ENCODE measurements around the gene PPM1B.
A peak's percentile ranks its signal among the peaks of the same experiment; 100 is the strongest.
"Not testable (repeated sequence)": the region's sequence is repeated elsewhere in the genome, so short reads cannot be mapped to it uniquely, and the experiment has no call there.

The PPM1B gene

DNA sequence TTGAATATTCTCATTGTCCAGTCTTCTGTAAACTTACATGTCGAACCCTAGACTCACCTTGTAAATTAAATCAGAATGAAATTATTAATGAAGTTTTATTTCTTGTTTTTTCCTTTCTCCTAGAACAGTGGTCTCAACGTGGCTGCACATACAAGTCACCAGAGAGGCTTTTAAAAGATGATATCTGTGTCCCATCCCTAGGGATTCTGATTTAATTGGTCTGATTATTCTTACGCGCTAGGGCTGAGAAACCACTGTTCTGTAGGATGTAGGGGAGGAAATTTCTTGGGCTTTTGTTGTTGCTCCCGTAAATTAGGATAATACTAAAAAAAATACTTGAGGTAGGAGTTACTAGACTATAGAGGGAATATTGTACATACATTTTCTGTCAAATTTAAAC lies 32.1 kb downstream of the PPM1B start:
- DNase-seq (ENCODE audit: low read depth, low spot score), result no peak

DNA sequence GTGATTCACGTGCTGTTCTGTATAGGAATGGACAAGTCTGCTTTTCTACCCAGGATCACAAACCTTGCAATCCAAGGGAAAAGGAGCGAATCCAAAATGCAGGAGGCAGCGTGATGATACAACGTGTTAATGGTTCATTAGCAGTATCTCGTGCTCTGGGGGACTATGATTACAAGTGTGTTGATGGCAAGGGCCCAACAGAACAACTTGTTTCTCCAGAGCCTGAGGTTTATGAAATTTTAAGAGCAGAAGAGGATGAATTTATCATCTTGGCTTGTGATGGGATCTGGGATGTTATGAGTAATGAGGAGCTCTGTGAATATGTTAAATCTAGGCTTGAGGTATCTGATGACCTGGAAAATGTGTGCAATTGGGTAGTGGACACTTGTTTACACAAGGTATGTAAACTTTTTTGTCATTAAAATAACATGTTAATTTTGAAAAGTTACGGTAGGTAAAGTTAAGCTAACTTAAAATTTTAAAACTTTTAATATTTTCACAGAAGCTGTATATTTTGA lies 33.0 kb downstream of the PPM1B start:
- DNase-seq (ENCODE audit: low read depth, low spot score), result no peak

DNA sequence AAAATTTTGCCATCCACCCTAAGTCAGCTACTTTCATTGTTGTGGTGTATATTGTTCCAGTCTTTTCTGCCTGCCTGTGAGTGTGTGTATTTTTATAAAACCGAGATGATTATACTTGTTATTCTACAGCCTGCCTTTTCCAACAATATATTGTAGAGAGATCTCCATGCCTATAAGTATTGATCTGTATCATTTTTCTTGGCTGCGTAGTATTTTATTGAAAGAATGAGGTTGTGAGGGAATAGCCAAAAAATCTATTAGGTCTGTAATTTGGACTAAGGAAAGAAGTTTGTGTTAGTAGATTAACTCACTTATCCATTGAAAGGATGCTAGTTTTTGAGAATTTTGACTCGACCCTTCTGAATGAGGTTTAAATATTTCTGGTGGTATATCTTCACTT lies 34.9 kb downstream of the PPM1B start:
- no peak for DNase-seq (ENCODE audit: low read depth, low spot score)

DNA sequence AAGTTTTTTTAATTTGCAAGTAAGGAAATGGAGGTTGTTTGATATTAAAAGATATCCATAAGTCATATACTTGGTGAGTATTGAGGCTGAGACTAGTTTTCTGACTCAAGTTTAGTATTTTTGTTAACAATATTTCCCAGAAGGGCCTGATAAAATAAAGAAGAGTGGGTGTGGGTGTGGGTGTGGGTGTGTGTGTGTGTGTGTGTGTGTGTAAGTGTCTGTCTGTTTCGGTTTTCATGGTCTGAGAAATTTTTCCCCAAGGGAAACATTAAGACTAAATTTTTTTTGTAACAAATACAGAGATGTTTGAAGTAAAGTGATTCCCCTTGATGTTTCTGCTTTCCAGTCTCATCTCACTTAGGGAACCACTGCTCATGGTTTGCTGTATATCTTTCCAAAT lies 36.5 kb downstream of the PPM1B start:
- no peak for DNase-seq (ENCODE audit: low read depth, low spot score)

DNA sequence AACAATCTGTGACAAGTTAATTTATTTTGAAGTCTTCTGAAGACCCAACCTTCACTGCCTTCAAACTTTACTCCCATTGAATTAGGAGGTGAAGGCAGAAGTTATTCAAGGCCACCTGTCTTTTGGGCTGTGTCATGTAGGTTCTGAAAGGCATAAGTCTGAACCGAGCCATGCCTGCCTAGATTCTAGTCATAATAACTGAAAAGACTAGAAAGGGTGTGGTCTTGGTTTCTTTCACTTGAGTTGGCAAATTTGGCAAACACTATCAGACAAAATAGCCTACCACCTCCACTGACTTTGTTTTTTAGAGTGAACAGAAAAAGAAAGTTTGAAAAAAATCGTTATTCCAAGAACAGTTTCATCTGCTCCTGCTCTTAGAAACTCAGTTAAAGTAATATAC lies 38.4 kb downstream of the PPM1B start:
- DNase-seq (ENCODE audit: low read depth, low spot score), result no peak

DNA sequence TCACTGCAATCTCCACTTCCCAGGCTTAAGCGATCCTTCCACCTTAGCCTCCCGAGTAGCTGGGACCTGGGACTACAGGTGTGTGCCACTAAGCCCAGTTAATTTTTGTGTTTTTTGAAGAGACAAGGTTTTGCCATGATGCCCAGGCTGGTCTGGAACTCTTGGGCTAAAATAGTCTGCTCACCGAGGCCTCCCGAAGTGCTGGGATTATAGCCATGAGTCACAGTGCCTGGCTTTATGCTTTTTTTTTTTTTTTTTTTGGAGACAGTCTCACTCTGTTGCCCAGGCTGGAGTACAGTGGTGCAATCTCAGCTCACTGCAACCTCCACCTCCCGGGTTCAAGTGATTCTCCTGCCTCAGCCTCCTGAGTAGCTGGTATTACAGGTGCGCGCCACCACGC lies 39.0 kb downstream of the PPM1B start:
- DNase-seq (ENCODE audit: low read depth, low spot score), result not testable (repeated sequence)

DNA sequence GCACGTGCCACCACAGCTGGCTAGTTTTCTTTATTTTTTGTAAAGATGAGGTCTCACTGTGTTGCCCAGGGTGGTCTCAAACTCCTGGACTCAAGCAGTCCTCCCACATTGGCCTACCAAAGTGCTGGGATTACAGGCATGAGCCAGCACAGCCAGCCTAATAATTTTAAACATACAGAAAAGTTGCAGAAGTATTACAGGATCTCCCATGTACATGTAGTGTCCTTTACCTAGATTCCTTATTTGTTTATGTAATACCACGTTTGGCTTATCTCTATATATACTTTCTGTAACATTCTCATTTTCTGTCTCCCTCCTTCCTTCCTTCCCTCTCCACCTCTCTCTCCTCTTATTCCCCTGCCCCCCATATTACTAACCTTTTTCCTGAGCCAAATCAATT lies 41.7 kb downstream of the PPM1B start:
- no peak for DNase-seq (ENCODE audit: low read depth, low spot score)

DNA sequence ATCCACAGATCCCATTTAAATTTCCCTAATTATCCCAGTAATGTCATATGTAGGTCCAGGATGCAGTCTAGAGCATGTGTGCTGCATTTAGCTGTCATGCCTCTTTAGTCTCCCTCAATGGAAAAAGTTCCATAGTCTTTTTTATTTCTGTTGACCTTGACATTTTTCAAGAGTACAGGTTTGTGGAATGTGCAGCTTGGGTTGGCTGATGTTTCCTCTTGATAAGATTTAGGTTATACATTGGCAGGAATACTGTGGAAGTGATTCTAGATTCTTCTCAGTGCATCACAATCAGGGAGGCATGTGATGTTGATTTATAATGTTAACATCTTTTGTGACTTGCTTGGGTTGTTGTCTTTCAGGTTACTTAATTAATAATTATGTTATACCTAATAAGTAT lies 42.5 kb downstream of the PPM1B start:
- no peak for DNase-seq (ENCODE audit: low read depth, low spot score)

DNA sequence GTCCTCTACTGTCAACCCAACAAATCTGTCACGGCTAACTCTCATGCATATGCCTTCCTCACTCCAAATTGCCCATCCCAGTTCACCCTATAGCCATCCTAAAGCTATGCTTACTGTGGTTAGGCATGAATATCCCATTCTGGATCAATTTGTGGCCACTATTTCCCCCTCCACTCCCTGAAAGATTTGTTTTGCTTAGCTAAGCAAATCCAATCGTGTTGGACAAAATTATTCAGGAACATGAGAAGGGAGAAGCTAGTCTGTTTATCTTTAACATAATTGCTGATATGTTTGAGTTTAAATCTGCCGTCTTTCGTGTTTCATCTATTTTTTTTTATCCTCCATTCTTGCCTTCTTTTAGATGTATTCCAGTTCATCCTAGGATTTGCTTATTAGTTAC lies 43.6 kb downstream of the PPM1B start:
- no peak for DNase-seq (ENCODE audit: low read depth, low spot score)

DNA sequence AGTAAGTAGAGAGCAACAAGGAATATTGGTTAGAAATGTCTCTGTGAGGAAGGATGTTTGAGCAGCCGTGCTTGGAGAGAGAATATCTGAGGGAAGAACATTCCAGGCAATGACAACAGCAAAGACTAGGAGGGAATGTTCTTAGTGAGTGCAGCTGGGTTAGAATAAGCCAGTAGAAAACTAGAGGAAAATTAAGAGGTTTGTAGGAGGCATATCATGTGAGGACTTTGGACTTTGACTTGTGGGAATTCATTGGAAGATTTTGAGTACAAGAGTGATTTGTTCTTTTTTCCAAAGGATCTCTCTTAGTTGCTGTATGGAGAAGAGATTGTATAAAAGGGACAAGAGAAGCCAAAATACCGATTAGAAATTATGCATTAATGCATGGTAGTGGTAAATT lies 47.2 kb downstream of the PPM1B start:
- DNase-seq (ENCODE audit: low read depth, low spot score), result no peak

DNA sequence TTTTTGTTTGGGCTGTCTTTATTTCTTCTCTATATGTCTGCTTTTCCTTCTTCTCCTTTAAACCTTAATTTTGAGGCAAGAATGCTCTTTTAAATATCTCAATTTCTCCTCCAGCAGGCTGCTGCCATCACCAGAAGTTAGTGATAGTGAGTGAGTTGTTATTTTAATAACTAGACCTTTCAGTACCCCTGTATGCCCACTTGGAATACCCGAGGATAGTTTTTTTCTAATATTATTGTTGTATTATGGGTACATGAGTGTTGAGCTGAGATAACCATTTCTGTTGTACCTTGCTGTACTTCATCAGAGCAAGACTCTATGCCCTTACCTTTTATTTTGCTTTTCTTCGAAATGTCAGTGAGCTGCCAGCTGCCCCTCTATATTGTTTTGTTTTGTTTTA lies 50.1 kb downstream of the PPM1B start:
- DNase-seq (ENCODE audit: low read depth, low spot score), result no peak

DNA sequence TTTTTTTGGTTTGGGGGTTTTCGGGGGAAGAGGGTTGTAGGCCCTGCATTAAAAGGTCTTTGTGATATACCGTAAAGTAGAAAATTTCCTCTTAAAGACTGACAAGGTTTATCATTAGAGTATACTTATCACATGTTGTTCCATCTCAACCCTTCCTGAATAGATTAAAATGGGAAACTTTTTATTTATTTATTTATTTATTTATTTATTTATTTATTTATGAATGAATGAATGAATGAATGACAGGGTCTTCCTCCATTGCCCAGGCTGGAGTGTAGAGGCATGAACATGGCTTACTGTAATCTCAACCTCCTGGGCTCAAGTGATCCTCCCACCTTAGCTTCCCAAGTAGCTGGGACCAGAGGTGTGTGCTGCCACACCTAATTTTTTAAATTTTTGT lies 58.1 kb downstream of the PPM1B start:
- no peak for DNase-seq (ENCODE audit: low read depth, low spot score)

DNA sequence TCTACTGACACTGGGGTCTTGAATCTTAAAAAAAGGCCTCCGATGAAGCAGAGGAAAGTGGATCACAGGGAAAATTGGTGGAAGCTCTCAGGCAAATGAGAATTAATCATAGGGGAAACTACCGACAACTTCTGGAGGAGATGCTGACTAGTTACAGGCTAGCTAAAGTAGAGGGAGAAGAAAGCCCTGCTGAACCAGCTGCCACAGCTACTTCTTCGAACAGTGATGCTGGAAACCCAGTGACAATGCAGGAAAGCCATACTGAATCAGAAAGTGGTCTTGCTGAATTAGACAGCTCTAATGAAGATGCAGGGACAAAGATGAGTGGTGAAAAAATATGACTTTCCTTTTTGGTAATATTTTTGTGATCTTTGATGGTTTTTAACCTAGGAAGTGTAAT lies 61.7 kb downstream of the PPM1B start:
- DNase-seq (ENCODE audit: low read depth, low spot score), result no peak

DNA sequence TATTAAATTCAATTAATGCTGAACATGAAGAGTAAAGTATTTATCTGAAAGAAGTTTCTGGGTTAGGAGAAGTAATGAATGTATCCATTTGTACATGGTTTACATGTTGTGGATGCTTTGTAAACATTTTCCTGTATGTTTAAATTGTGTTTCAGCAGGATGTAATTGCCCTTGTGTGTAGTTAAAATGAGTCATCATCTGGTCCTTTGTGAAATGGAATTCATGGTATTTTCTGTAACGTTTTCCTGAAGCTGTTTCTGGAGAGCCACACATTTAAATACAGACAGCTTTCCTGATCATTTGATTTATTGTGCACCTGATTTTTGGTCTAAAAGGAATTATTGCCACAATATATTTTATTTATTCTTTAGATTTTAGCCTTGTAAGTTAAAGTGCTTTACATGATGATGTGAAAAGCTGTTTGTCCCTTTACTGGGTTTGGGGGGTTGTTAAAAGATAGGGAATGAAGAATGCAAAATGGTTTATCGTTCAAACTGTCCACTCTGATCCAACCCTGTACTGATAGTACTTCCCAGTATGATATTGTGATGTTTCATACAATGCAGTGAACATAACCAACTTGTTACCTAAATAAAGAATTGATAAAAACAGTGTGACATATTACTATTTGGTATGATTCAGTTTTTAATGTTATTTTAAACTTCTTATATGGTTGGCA lies 64.9 kb downstream of the PPM1B start:
- no peak for DNase-seq (ENCODE audit: low read depth, low spot score)

DNA sequence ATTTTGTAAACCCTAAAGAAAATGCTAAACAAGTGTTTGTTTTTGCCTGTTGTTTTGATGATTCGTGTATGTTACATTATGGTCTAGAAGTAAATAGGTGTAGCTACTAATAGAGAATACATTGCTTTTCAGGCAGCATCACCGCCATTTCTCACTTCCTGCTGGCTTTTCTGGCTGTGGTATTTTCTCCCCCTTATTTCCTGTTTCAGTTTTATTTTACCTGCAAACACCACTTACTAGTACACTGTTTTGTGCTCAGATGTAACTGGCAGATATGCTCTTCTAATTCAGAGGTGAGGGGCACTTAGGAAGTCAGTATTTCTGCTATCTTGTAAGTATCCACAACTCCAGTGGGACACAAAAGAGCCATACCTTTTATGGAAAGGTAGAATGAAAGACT lies 68.5 kb downstream of the PPM1B start:
- no peak for DNase-seq (ENCODE audit: low read depth, low spot score)

DNA sequence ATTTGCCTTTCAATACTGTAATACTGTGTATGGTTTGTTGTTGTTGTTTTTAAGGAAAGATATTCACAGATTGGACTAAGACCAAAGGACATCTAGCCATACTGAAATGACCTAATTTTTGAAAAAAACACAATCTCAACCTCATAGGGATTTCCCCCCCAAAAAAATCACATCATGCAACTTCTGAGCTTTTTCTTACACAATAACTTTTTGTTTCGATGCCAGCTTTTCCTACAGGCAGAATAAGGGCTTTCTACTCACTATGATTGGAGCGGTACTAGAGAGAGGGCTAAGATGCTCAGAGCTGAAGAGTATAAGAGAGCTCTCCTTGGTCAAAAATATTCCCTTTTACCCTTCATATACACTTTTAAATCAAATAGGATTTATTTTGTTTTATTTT lies 74.2 kb downstream of the PPM1B start:
- DNase-seq (ENCODE audit: low read depth, low spot score), result no peak

DNA sequence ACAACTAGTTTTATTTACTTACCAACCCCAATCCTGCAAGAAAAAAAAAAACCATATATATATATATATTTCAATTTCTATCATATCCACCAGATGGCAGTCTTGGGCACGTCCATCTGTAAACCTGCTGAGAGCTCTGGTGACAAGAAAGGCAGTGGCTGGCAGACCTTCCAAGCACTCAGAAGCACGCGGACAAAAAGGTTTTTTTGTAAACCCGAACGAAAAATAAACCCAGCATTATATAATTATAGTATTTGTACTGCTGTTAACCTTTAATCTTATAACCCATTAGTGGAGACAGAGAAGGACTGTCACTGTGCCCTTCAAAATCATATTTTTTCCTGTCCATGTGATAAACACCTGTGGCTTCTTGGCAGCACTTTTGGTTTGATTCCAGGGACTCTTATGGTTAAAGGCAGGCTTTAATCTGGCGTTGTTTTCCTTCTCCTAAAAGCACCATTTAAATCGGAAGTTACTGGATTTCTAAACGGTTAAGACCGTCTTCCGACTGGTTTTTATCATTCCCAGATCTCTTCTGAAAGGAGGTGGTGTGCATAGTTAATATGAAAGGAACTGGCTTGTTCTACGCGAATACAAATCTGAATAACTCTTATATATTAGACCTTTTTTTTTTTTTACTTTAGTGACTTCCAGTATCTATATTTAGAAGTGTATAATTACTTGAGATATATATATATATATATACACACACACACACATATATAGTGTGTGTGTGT lies 75.6 kb downstream of the PPM1B start:
- peak; percentile 10 for DNase-seq (ENCODE audit: low read depth, low spot score)

DNA sequence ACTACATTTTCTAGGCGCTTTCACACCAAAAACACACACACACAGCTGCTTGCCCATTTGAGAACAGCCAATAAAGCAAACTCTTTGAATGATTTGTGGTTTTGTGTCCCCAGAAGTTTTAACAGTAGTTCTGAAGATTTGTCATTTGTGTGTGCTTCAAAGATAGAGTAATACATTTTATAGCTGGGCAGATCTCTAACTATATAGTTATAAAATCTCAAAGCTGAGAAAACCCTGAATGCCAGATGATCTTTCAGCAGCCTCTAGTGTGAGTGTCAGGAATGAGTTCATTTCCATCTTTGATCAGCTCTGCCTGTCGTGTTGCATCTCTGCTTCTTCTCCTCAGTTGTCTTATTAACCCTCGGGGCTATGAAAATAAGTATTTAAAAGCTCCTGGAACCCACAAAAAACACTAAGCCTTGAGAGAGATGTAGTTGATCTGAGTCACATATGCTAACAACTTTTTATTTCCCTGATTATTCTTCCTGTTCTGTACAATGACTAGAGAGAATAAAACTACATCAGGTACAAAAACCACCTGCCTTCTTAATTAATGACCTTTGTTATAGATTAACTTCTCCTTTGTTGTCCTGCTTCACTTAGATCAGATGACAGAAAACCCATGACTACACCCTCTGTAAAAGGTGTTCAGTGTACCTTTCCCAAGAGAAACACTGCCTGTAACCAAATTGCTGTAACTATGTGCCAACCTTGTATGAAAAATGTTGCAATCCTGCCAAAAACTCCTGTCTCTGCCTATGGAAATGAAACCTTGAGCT lies 76.6 kb downstream of the PPM1B start:
- DNase-seq (ENCODE audit: low read depth, low spot score), result no peak

DNA sequence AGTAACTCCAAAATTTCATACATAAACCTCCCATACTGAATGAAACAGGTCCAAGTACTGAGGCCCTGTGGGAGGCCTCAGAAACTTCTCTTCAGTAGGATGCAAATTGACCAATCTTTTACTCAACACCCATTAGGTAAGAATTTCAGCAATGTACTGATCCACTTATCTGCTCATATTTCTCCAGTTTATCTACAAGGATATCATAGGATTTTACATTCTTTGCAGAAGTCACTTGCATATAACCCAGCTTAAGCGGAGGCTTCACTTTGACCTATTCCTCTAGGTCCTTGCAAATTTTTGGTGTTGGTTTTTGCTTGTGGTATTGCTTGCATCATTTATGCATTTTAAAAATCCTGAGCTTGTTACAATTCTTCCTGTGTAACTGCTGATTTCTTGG lies 77.8 kb downstream of the PPM1B start:
- no peak for DNase-seq (ENCODE audit: low read depth, low spot score)

DNA sequence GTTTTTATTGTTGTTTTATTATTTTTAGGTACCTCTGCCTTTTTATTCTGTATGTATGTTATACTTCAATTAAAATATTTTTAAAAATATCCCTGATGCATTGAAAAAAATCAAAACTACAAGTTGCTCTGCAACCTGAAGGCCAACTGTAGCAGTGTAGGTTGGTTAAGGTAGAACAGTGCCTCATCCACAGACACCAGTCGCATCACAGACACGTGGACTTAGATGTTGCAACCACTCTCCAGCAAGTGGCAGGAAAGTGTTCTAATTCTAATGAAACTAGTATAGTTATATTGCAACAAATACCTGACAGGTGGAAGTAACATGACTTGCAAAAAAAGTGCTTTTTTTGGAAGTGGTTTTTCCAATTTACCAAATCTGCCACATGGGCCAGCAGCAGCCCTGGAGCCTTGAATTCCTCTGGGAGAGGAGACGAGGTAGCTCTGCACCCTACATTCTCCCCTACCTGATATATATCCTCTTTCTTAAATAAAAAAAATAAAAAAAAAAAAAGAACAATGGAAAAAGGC lies 78.2 kb downstream of the PPM1B start:
- DNase-seq (ENCODE audit: low read depth, low spot score), result no peak

DNA sequence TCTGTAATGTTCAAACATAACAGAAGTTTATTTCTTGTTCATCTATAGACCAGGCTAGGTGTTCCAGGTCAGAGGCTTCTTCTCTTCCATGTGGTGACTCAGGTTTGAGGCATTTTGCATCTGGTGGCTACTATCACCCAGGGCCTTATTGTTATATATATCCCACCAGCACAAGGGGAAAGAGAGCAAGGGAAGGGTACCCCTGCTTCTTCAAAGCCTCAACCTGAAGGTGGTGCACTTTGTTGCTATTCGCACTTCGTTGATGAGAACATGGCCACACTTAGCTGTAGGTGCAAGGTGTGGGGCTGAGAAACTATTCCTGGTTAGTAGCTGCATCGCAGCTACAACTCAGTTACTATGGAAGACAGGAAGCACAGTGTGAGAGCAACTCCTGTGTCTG lies 79.2 kb downstream of the PPM1B start:
- no peak for DNase-seq (ENCODE audit: low read depth, low spot score)

DNA sequence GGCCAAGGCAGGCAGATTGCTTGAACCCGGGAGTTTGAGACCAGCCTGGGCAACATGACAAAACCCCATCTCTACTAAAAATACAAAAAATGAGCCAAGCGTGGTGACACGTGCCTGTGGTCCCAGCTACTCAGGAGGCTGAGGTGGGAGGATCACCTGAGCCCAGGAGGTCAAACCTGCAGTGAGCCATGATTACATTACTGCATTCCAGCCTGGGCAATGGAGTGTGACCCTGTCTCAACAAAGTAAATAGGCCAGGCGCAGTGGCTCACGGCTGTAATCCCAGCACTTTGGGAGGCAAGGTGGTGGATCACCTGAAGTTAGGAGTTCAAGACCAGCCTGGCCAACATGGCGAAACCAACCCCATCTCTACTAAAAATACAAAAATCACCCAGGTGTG lies 80.6 kb downstream of the PPM1B start:
- DNase-seq (ENCODE audit: low read depth, low spot score), result not testable (repeated sequence)

Data from activated CD4-positive, CD25-positive, alpha-beta regulatory T cell treated with anti-CD3 and anti-CD28 coated beads, Interleukin-2, amount 50 U/mL, for 16 hours (primary cell).